GM19468 (cell line): ENCODE data around the gene ALKBH8.
"Not testable (repeated sequence)": the region's sequence is repeated elsewhere in the genome, so short reads cannot be mapped to it uniquely, and the experiment has no call there.

Experiments
- ATAC-seq: cut with Tn5 transposase; IDR thresholded peaks from one replicate; pipeline ENCODE4 v1.9.1; 2021; ENCODE audit warnings: mild to moderate bottlenecking, moderate library complexity, moderate number of reproducible peaks; ENCODE audit not compliant: unreplicated experiment; ENCODE audit errors: extremely low read depth

The ALKBH8 gene

DNA sequence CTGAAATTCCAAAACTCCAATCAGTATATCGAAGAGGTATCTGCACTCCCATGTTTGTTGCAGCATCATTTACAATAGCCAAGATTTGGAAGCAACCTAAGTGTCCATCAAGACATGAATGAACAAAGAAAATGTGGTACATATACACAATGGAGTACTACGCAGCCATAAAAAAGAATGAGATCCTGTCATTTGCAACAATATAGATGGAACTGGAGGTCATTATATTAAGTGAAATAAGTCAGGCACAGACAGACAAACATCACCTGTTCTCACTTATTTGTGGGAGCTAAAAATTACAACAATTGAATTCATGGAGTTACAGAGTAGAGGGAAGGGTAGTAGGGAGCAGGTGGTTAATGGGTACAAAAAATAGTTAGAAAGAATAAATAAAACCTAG lies 13.6 kb upstream of the ALKBH8 start:
- not testable (repeated sequence) for ATAC-seq

DNA sequence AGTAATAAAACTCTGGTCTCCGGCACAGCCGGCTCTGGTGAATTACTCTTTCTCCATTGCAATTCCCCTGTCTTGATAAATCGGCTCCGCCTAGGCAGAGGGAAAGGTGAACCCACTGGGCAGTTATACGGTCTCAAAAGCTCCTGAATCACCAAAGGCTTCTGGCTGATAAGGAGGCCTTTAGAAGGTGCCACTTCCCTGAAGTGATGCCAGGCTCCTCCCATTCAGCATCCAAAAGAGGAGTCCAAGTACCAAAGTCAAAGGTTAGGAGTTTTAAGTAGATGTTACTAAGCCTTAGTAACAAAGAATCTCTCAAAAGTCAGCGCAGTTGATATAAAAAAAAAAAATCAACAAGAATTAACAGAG lies 11.8 kb upstream of the ALKBH8 start:
- no peak for ATAC-seq

DNA sequence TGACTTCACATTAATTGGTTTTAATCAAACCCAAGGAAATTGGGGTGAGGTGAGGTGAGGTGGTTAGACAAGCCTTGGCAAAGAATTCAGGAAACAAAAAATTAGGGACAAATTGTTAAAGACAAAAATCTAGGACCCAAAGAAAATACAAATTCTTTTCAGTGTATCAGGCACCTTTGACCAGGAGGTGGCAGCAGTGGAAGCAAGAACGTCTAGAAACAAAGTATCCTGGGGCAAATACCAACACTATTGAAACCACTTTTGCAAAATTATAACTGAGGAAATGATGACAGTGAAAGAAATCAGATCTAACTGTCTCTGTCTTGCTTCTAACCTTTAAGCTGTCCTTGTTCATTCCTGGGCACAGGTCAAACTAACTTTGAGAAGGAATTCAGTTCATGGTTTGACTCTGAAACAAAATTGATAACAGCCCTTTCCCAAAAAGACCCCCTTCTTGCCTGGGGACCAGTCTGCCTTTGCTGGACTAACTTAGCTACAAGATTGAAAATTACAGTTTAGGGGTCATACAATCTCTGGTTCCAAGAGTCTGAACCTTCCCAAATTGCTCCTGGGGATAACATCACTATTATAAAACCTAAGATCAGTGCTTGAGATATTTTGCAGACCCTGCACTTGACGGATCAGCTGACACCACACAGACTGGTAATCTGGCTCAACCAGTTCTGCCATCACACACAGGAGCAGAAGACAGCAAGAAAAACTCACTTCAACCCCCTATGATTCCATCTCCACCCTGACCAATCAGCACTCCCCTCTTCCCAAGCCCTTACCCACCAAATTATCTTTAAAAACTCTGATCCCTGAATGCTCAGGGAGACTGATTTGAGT lies 11.2 kb upstream of the ALKBH8 start:
- not testable (repeated sequence) for ATAC-seq

DNA sequence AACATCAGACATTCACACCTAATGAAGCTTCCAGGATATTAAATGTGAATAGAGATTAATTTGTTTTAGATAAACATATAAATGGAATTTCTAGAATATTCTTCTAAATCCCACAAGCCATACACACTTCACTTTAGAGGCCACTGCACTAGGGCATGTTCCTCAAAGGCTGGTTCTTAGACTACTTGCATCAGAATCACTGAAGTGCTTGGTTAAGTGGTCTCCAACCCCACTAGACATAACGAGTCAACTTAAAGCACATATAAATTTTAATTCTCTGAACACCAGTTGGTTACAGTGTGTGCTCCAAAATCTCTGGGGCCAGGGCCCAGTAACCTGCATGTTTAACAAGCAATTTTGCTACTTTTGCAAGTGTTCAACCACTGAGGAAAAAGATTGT lies 7.9 kb upstream of the ALKBH8 start:
- no peak for ATAC-seq

DNA sequence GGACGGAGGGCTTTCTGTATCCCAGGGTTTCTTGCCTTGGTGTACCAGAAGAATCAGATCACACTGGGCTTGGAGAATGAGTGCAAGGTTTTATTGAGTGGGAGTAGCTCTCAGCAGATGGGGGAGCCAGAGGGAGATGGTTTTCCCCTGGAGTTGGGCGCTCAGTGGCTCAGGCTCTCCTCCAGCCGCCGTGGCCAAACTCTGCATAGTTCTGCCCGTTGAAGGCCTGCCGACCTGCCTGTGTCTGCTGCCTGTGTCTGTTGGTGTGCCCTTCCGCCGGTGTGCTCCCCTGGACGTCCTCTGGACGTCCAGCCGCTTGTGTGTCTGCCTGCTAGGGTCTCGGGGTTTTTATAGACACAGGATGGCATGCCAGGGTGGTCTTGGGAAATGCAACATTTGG lies 4.5 kb upstream of the ALKBH8 start:
- no peak for ATAC-seq

DNA sequence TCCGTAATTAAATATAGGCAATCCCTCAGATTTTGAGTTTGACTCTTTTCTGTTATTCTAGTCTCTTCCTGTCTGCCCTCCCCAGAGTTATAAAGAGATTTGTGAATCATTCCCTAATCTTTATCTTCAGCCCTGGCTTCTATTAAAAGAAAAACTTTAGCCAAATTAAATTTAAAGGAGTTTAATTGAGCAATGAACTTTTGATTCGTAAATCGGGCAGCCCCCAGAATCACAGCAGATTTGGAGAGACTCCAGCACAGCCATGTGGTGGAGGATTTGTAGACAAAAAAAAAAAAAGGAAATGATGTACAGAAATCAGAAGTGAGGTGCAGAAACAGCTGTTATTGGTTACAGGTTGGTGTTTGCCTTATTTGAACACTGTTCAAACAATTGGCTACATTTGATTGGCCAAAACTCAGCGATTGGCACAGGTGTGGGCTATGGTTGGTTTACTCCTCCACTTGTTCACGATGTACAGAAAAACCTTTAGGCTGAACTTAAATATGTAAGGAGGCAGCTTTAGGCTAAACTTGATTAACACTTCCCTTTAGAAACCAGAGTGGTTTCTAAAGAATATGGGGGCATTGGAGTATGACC lies 2.3 kb upstream of the ALKBH8 start:
- ATAC-seq: no peak

DNA sequence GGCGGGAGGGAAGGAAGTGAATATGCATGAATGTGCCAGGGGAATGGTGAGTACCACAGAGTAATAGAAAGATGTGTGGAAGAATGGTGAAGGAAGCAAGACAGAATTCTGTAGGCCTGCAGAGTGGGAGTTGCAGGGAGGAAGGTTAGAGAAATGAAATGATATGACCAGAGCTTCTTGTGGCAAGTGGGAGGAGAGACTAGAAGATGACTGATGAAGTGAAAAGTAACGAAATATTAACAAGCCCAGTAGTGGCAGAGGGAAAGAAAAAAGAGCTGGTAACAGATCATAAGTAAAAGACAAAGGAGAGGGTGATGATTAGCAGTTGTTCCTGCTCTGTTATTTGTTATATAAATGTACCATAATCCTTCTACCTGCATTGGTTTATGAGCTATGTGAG lies 1.0 kb upstream of the ALKBH8 start:
- ATAC-seq: no peak

DNA sequence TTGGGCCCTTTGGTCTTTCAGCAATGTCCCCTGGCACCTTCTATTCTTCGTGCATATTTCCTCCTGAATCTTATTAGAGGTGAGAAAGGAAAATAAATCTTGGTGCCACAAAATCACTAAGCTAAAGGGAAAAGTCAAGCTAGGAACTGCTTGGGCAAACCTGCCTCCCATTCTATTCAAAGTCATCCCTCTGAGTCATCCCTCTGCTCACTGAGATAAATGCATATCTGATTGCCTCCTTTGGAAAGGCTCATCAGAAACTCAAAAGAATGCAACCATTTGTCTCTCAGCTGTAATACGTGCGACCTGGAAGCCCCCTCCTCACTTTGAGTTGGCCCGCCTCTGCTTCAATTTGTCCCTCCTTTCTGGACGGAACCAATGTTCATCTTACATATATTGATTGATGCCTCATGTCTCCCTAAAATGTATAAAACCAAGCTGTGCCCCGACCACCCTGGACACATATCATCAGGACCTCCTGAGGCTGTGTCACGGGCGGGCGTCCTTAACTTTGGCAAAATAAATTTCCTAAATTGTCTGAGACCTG lies 493 bp upstream of the ALKBH8 start:
- ATAC-seq: not testable (repeated sequence)

DNA sequence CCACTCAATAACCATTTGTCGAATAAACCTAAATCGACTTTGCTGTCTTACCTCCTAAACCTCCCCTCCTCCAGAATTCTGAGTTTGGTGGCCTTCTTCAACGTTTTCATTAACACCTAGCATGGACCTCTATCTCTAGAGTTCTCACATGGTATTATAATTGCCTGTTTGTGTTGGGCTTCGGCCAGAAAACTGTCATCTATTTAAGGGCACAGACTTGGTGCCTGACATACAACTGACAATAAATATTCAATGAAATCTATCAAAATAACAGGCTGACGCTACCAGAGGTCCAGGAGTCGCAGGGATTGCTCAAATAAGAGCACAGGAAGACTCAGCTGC lies 687 bp downstream of the ALKBH8 start:
- peak; percentile 3 for ATAC-seq

DNA sequence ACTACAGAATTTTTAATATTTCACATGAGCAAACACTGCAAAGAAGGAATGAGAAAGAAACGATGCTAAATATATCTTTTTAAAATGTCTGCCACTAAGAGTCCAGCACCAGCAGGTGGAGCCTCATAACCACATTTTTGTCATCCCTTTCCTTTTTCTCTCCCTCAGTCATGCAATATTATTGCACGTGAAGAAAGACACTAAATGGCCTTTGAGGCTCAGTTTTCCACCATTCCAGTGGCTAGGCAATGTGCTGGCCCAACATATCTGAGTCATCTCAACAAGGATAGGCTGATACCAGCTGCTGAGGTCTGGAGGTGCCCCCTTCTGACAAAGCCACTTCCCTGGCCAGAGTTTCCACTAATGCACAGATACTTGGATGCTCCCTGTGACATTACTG lies 1.8 kb downstream of the ALKBH8 start:
- no peak for ATAC-seq

DNA sequence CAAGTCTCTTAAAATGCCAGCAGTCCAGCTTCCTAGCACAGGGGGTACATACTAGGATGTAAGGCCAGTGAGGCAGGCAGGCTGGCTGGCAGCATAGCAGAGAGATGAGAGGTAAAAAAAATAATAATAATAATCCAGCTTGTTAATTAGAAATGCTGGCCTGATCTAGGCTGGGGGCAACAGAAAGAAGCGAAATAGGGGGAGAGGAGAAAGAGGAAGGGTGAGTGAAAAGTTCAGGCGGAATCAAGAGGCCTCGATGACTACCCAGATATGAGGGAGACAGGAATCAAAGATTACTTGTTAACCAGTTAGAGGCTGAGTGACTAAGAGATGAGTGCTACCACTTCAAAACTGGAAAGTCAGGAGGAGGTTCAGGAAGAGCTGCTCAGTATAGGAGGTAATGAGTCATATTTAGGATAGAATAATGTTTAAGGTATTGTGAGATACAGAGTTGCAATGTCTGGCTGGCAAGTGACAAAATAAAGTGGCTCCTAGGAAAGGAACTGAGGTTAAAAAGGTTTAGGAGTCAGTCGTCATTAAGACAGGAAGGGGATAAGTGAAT lies 2.8 kb downstream of the ALKBH8 start:
- no peak for ATAC-seq

DNA sequence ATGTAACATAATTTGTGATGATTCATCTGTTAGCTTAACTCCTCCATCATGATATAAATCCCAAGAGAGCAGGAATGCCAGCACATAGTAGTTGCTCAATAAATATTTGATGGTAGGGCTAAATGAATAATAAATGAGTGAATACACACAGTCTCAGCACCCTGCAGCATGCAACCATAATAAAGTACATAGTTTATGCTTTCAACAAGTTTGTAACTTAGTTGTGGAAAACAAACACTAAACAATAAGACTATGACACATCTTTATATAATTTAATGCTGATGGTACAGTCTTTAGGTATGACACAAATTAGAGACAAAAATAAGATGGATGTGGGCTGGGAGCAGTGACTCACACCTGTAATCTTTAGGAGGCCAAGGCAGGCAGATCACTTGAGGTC lies 3.8 kb downstream of the ALKBH8 start:
- ATAC-seq: no peak

DNA sequence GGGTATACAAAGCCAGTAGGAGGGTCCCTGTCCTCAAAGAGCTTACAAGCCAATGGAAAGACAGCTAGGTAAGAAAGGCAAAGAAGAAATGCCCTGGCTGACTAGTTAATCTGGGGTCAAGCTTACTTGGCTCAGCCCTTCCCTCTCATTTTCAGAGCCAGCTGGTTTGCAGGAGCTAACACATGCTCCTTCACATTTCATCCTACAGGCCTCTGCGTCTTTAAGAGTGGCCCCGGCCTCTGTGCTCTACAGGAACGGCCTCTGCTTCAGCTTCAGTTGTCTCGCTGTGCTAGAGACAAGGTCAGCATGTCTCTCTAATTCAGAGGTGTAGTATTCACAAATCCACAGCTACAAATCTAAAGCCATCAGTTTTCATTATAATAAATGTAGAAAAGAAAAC lies 15.2 kb downstream of the ALKBH8 start:
- ATAC-seq: no peak

DNA sequence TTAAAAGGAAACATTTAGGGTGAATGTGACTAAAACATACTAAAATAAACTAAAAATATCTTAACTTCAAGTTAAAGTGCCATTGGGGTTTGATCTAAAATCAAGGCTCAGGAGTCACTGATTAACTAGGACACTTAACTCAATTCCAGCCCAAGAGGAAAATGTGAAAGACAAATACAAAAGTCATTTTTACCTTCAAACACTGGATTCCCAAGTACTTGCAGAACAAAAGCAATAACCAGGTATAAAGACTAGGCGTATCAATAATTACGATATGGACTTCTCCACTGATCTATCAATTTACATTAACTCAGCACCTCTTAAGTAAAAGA lies 15.6 kb downstream of the ALKBH8 start:
- no peak for ATAC-seq

DNA sequence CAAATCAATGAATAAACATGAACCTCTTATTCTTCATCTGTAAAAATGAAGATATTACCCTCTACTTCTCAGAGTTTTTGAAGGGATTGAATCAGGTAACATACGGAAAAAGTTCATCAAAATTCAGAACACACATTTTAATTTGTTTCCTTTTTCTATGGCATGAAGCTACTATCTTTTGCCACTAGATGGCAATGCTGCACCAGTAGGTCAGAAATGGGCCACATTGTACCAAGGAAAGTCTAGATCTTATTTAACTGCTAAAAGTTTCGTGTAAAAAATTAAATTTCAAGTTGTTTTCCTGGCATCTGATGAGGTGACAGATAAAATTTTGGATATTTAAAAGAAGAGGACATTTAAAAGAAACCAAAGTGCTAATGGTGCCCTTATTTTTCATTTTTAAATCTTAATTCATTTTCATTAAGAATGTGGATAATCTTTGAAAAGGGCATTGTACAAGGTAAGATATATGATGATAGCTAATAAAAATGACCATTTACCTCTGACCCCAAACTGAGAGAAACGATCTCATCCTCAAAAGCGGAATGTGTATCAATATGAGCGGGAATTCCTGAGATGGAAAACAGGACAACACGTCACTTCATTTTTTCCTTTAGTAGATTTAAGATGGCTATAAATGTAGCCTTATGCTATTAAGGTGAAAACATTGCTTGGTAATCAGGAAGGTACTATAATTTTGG lies 16.1 kb downstream of the ALKBH8 start:
- ATAC-seq: no peak

DNA sequence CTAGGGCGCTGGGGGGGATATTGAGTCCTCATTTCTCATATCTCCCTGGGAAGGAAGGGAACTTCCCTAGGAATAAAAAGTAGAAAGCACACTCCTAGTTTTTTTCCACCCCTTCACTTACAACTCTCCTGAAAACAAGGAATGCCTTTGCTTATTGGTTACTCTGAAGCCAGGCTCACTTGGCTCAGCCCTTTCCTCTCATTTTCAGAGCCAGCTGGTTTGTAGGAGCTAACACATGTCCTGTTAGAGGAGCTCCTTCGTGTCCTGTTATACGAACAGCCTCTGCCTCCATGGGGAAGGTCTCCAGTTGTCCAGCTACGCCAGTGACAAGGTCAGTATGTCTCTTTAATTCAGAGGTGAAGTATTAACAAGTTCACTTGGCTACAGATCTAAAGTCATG lies 17.6 kb downstream of the ALKBH8 start:
- no peak for ATAC-seq

DNA sequence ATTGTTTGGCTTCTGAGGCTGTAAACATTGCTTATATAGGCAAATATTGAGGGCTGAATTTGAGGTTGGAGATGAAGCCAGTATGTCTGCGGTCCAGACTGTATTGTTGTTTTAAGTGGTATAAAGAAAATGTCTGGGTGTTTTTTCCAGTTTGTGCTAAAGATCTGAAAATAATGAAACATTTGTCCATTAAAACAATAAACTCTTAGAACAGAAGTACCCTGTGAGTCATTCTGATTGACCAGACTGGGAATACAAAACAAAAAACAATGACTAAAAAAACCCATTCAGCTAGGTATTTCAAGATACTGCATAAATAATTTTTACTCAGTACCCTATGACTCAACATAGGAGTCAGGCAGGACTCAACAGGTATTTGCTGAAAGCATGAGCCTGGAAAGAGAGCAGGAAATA lies 20.4 kb downstream of the ALKBH8 start:
- ATAC-seq: no peak

DNA sequence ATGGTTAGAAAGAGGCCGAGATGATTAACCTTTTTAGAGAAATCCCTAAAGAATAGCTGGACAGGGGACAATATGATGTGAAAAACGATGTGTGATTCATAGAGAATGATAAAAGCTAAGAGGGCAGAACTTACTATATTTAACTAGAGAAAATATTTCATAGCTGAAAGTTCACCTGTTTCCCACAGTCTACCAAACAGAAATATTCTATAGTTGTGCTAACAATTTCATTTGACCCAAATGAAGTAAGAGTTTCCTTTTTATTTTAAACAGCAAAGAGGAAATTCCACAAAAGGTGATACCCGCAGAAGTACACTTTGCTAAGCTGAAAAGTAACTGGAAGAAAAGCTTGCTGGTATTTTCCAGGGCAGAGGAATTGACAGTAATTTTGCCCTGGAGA lies 26.7 kb downstream of the ALKBH8 start:
- ATAC-seq: no peak

DNA sequence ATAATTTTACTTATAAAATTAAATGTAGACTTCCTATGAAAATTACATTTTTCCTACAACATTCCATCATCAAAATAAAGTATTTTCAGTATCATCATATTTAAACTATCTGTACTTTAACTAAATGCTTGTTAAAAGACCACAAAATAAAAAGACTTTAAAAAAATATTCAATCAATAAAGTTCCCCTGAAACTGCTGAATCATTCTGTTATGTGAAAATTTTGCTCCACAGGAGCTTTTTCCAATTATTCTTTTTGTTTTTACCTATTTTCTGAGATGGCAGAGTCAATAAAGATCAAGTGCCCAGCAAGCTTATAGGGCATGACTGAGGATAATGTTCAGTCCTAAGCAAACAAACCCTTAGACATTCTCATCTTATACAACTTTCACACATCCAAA lies 27.3 kb downstream of the ALKBH8 start:
- ATAC-seq: no peak

DNA sequence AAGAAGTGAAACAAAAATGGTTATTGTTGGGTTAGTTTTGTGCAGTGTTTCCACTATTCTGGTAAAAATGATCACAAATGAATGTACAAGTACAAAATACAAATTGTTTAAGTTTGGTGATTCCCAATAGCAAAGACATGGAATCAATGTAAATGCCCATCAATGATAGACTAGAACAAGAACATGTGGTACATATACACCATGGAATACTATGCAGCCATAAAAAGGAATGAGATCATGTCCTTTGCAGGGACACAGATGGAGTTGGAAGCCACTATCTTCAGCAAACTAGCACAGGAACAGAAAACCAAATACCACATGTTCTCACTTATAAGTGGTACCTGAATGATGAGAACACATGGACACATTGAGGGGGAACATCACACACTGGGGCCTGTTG lies 28.4 kb downstream of the ALKBH8 start:
- not testable (repeated sequence) for ATAC-seq

DNA sequence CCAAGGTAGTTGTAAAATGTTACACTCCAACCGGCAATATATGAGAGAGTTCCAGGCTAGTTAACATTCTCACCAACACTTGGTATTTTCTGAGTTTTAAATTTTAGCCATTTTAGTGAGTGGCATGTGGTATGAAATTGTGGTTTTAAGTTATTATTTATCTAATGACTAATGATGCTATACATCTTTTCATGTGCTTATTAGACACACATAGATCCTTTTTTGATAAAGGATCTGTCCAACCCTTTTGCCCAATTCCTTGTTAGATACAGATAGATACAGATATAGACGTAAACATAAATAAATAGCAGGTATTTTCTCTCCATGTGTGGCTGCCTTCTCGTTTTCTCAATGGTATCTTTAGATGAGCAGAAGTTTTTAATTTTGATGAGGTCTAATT lies 39.3 kb downstream of the ALKBH8 start:
- ATAC-seq: no peak
